ENCODE data around the gene XCR1. TPM values are rescaled to one million over a fixed set of nuclear protein-coding genes. Genes with fewer than 3 reads are reported as not detected.

The XCR1 gene
- total and polyA plus RNA-seq, 2 experiments from 2014 or later, result 0.27 to 0.30 TPM

DNA sequence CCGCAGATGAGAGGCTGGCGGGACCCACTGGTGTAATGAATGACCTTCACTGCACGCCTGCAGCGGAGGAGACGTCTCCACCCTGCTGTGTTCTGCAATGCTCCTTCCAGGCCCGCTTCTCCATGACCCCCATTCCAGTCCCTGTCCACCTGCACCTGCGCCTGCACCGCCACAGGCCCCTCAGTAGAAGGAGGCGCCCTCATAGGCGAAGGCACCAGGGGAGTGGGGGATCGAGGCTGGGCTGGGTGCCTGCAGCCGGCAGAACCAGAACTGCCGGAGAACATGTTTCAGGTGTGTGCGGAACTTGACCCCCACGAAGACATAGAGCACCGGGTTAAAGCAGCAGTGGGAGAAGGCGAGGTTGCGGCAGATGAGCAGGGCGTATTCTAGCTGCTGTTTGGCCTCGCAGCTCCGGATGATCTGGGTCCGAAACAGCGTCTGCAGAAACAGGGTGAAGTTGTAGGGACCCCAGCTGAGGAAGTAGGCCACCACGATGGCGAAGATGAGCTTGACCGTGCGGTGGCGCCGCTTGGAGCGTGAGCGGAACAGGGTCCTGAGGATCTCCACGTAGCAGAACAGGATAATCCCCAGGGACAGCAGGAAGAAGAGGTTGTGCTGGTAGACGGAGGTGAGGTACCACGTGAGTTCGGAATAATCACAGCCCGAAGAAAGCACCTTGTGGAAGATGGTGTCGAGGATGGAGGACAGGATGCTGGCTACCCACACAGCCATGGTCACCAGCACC is 6.3 kb downstream of the XCR1 start:
- Histone ChIP-seq H3K27me3 (no peaks in the 10 kb centered on the region), H3K4me1 (ENCODE audit: insufficient read depth) (no peaks in the 10 kb centered on the region), H3K4me2 (no peak overlapping the region), H4K20me1 (ENCODE audit: insufficient read depth, poor library complexity, severe bottlenecking) (no peaks in the 10 kb centered on the region), H3K4me3 (no peak overlapping the region), H3K27ac (no peak overlapping the region), H2AFZ (no peak overlapping the region), H3K79me2 (no peaks in the 10 kb centered on the region), H3K36me3 (replicated peaks; ENCODE audit: insufficient read depth, low read depth) (no peaks in the 10 kb centered on the region), H3K9me3 (ENCODE audit: low read depth) (no peaks in the 10 kb centered on the region), H3K9me2 (replicated peaks; ENCODE audit: insufficient read depth) (no peaks in the 10 kb centered on the region)
- DNase-seq (ENCODE audit: low spot score), result no peak
- TF ChIP-seq CTCF (IDR thresholded peaks at IDR 0.05; ENCODE audit: poor library complexity) (no peak), EZH2phosphoT487 (IDR thresholded peaks at IDR 0.05; ENCODE audit: low read depth, severe bottlenecking, unreplicated experiment) (no peak), EZH2 (IDR thresholded peaks at IDR 0.05; ENCODE audit: borderline replicate concordance) (no peak)
- WGBS (ENCODE audit: low lambda C conversion rate, missing lambda C conversion rate), result 97% methylated on average over 37 of the region's 37 CpGs

GRCh38 chr3:46019707-46020106 is 7.6 kb downstream of the XCR1 start:
- Histone ChIP-seq H4K20me1 (ENCODE audit: insufficient read depth, poor library complexity, severe bottlenecking) (no peaks in the 10 kb centered on the region), H3K4me1 (ENCODE audit: insufficient read depth) (no peaks in the 10 kb centered on the region), H3K4me3 (no peak overlapping the region), H3K36me3 (replicated peaks; ENCODE audit: insufficient read depth, low read depth) (no peaks in the 10 kb centered on the region), H3K27ac (no peak overlapping the region), H2AFZ (no peak overlapping the region), H3K27me3 (no peaks in the 10 kb centered on the region), H3K9me2 (replicated peaks; ENCODE audit: insufficient read depth) (no peaks in the 10 kb centered on the region), H3K79me2 (no peaks in the 10 kb centered on the region), H3K9me3 (ENCODE audit: low read depth) (no peaks in the 10 kb centered on the region), H3K4me2 (no peak overlapping the region)
- no peak for TF ChIP-seq EZH2 (IDR thresholded peaks at IDR 0.05; ENCODE audit: borderline replicate concordance)
- no peak for TF ChIP-seq CTCF (IDR thresholded peaks at IDR 0.05; ENCODE audit: poor library complexity)
- no peak for TF ChIP-seq EZH2phosphoT487 (IDR thresholded peaks at IDR 0.05; ENCODE audit: low read depth, severe bottlenecking, unreplicated experiment)
- WGBS (ENCODE audit: low lambda C conversion rate, missing lambda C conversion rate), result 100% methylated on average over 1 of the region's 1 CpG
- no peak for DNase-seq (ENCODE audit: low spot score)

GRCh38 chr3:46017720-46018119 is 9.6 kb downstream of the XCR1 start:
- WGBS (ENCODE audit: low lambda C conversion rate, missing lambda C conversion rate), result 53% methylated on average over 2 of the region's 2 CpGs
- no peaks in the 10 kb centered on the region for H3K79me2 ChIP-seq
- TF ChIP-seq EZH2 (IDR thresholded peaks at IDR 0.05; ENCODE audit: borderline replicate concordance) (no peak), EZH2phosphoT487 (IDR thresholded peaks at IDR 0.05; ENCODE audit: low read depth, severe bottlenecking, unreplicated experiment) (no peak), CTCF (IDR thresholded peaks at IDR 0.05; ENCODE audit: poor library complexity) (no peak)

More at GRCh38 chr3:46017720-46018119, 9.6 kb downstream of the XCR1 start:
- DNase-seq (ENCODE audit: low spot score), result no peak
- H2AFZ ChIP-seq, result no peak overlapping the region
- H3K4me3 ChIP-seq, result no peak overlapping the region
- no peak overlapping the region for H3K27ac ChIP-seq
- no peak overlapping the region for H3K4me2 ChIP-seq
- no peaks in the 10 kb centered on the region for H3K4me1 ChIP-seq (ENCODE audit: insufficient read depth)
- H3K27me3 ChIP-seq, result no peaks in the 10 kb centered on the region
- no peaks in the 10 kb centered on the region for H3K9me2 ChIP-seq (replicated peaks; ENCODE audit: insufficient read depth)
- no peaks in the 10 kb centered on the region for H4K20me1 ChIP-seq (ENCODE audit: insufficient read depth, poor library complexity, severe bottlenecking)
- no peaks in the 10 kb centered on the region for H3K9me3 ChIP-seq (ENCODE audit: low read depth)
- H3K36me3 ChIP-seq (replicated peaks; ENCODE audit: insufficient read depth, low read depth), result no peaks in the 10 kb centered on the region
